Nephron (organoid): ENCODE data around the gene ADM5.

Source experiments
- H3K27ac Mint-ChIP-seq, 3 experiments: 2 replicates each; pipeline ENCODE4 v1.8.0; 2020; ENCODE audit warnings: mixed read lengths in 3 of 3, mild to moderate bottlenecking in 2 of 3, moderate library complexity in 1 of 3
- H3K27me3 Mint-ChIP-seq: 2 replicates; pipeline ENCODE4 v1.8.0; 2021; ENCODE audit warnings: low read depth, mild to moderate bottlenecking, moderate library complexity, mixed read lengths
- H3K36me3 Mint-ChIP-seq: 2 replicates; pipeline ENCODE4 v1.8.0; 2020; ENCODE audit warnings: low read depth, mixed read lengths
- H3K4me1 Mint-ChIP-seq: 2 replicates; pipeline ENCODE4 v1.8.0; 2020; ENCODE audit warnings: mixed read lengths
- H3K4me3 Mint-ChIP-seq, 3 experiments: 2 replicates each; pipeline ENCODE4 v1.8.0; 2020; ENCODE audit warnings: mild to moderate bottlenecking in 3 of 3, mixed read lengths in 3 of 3, moderate library complexity in 2 of 3
- H3K9me3 Mint-ChIP-seq: 2 replicates; pipeline ENCODE4 v1.8.0; 2020; ENCODE audit warnings: mixed read lengths
- TF ChIP-seq, protein P1 (sequence below), 3 experiments: fragments of 200-600 bp; sonication (generic); IDR thresholded peaks; one replicate each; pipeline ENCODE4 v1.5.0; 2021; ENCODE audit warnings: antibody characterized with exemption in 3 of 3; ENCODE audit not compliant: unreplicated experiment in 3 of 3

The ADM5 gene

GRCh38 chr19:49645592-49645991 lies 43.8 kb upstream of the ADM5 start:
- H3K27me3 Mint-ChIP-seq: no peaks in the 10 kb centered on the region
- TF ChIP-seq, protein P1, sequence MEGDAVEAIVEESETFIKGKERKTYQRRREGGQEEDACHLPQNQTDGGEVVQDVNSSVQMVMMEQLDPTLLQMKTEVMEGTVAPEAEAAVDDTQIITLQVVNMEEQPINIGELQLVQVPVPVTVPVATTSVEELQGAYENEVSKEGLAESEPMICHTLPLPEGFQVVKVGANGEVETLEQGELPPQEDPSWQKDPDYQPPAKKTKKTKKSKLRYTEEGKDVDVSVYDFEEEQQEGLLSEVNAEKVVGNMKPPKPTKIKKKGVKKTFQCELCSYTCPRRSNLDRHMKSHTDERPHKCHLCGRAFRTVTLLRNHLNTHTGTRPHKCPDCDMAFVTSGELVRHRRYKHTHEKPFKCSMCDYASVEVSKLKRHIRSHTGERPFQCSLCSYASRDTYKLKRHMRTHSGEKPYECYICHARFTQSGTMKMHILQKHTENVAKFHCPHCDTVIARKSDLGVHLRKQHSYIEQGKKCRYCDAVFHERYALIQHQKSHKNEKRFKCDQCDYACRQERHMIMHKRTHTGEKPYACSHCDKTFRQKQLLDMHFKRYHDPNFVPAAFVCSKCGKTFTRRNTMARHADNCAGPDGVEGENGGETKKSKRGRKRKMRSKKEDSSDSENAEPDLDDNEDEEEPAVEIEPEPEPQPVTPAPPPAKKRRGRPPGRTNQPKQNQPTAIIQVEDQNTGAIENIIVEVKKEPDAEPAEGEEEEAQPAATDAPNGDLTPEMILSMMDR (IDR thresholded peaks at IDR 0.05; ENCODE audit: unreplicated experiment in 3 of 3): no peak

DNA sequence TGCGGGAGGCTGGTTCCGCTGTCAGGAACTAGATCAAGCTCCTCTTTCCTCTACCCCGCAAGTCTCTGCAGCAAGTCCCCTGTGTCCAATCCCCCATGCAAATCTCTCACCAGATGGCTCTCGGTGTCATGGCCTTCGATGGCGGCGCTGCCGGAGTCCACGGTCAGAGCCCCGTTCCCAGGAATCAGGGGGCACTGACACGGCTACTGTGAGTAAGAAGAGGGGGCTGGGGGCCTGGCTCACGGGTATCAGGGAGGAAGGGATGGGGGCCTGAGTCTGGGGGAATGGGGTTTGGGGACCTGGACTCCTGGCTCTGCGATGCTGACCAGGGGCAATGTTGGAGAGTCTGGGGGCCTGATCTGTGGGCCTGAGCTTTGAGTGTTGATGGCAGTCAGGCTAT lies 43.4 kb upstream of the ADM5 start:
- H3K4me1 Mint-ChIP-seq: peaks cover 32% of the 10 kb centered on the region
- no peaks in the 10 kb centered on the region for H3K27me3 Mint-ChIP-seq
- H3K27ac Mint-ChIP-seq: no peak overlapping the region
- H3K9me3 Mint-ChIP-seq: no peaks in the 10 kb centered on the region
- peak overlapping the region in 1 of 3 experiments; percentile 35 for H3K4me3 Mint-ChIP-seq
- TF ChIP-seq, protein P1 (IDR thresholded peaks at IDR 0.05; ENCODE audit: unreplicated experiment in 3 of 3): no peak
- peaks cover 34% of the 10 kb centered on the region for H3K36me3 Mint-ChIP-seq

More at GRCh38 chr19:49645592-49645991, 43.8 kb upstream of the ADM5 start:
- H3K9me3 Mint-ChIP-seq: no peaks in the 10 kb centered on the region
- H3K36me3 Mint-ChIP-seq: peaks cover 32% of the 10 kb centered on the region
- no peak overlapping the region for H3K27ac Mint-ChIP-seq
- H3K4me3 Mint-ChIP-seq: peak overlapping the region in 1 of 3 experiments; percentile 40
- H3K4me1 Mint-ChIP-seq: peaks cover 36% of the 10 kb centered on the region

DNA sequence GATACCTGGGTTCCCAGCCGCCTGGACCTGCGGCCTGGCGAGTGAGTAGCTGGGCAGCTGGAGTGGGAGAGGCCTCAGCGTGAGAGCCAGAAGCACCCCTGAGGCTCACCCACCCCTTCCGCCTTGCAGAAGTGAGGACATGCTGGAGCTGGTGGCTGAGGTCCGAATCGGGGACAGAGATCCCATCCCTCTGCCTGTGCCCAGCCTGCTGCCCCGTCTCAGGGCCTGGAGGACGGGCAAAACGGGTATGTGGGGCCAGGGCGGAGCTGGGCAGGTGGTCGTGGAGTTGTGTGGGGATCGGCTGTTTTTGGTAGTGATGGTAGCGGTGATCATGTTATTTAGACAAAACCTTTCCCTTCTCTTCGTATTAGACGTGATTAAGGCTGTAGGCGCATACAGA lies 42.8 kb upstream of the ADM5 start:
- Mint-ChIP-seq H3K27ac (peak overlapping the region in 2 of 3 experiments; percentile 37 to 56), H3K9me3 (no peaks in the 10 kb centered on the region), H3K4me3 (peak overlapping the region in 2 of 3 experiments; percentile 29 to 65), H3K27me3 (no peaks in the 10 kb centered on the region), H3K36me3 (peaks cover 35% of the 10 kb centered on the region), H3K4me1 (peaks cover 30% of the 10 kb centered on the region)
- TF ChIP-seq, protein P1 (IDR thresholded peaks at IDR 0.05; ENCODE audit: unreplicated experiment in 3 of 3): no peak

DNA sequence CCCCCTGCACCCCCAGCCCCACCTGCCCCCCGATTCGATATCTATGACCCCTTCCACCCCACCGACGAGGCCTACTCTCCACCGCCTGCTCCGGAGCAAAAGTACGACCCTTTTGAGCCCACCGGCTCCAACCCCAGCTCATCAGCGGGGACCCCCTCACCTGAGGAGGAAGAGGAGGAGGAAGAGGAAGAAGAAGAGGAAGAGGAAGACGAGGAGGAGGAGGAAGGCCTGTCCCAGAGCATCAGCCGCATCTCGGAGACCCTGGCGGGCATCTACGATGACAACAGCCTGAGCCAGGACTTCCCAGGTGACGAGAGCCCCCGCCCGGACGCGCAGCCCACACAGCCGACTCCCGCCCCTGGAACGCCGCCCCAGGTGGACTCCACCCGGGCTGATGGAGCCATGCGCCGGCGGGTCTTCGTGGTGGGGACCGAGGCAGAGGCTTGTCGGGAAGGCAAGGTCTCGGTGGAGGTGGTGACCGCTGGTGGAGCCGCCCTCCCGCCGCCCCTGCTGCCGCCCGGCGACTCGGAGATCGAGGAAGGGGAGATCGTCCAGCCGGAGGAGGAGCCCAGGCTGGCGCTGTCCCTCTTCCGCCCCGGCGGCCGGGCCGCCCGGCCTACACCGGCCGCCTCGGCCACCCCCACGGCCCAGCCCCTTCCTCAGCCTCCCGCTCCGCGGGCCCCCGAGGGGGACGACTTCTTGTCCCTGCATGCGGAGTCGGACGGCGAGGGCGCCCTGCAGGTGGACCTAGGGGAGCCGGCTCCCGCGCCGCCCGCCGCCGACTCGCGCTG lies 38.2 kb upstream of the ADM5 start:
- H3K9me3 Mint-ChIP-seq: no peaks in the 10 kb centered on the region
- no peak overlapping the region for H3K4me3 Mint-ChIP-seq
- H3K27me3 Mint-ChIP-seq: peaks cover 3% of the 10 kb centered on the region
- H3K27ac Mint-ChIP-seq: no peak overlapping the region
- H3K4me1 Mint-ChIP-seq: peaks cover 5% of the 10 kb centered on the region
- H3K36me3 Mint-ChIP-seq: peaks cover 41% of the 10 kb centered on the region
- TF ChIP-seq, protein P1 (IDR thresholded peaks at IDR 0.05; ENCODE audit: unreplicated experiment in 3 of 3): no peak

- H3K9me3 Mint-ChIP-seq: no peaks in the 10 kb centered on the region
- peaks cover 1% of the 10 kb centered on the region for H3K4me1 Mint-ChIP-seq
- H3K4me3 Mint-ChIP-seq: no peak overlapping the region
- peaks cover 41% of the 10 kb centered on the region for H3K36me3 Mint-ChIP-seq
- peaks cover 3% of the 10 kb centered on the region for H3K27me3 Mint-ChIP-seq
- TF ChIP-seq, protein P1 (IDR thresholded peaks at IDR 0.05; ENCODE audit: unreplicated experiment in 3 of 3): no peak
- H3K27ac Mint-ChIP-seq: no peak overlapping the region
Measured at GRCh38 chr19:49651820-49652550, 37.4 kb upstream of the ADM5 start.
